ENCODE results near the gene PDE2A.

Gene PDE2A

GRCh38 chr11:72609045-72609444 lies 65.2 kb downstream of the PDE2A start:
- no peaks in the 10 kb centered on the region for H3K27me3 ChIP-seq (ENCODE audit: insufficient read depth, insufficient read length)
- no peaks in the 10 kb centered on the region for H3K9me3 ChIP-seq (ENCODE audit: insufficient read depth, low read length)
- H3K4me1 ChIP-seq (ENCODE audit: insufficient read depth, insufficient read length): no peaks in the 10 kb centered on the region
- no peak for DNase-seq (ENCODE audit: low read depth, low spot score)
- no peaks in the 10 kb centered on the region for H3K36me3 ChIP-seq (ENCODE audit: insufficient read depth, insufficient read length, low read length)
- H3K9ac ChIP-seq (ENCODE audit: insufficient read length, low read depth): no peak overlapping the region
- TF ChIP-seq ZNF274 (IDR thresholded peaks at IDR 0.05; ENCODE audit: low read depth, low read length) (no peak), YY1 (IDR thresholded peaks at IDR 0.05; ENCODE audit: insufficient read depth, insufficient read length) (no peak), SUZ12 (IDR thresholded peaks at IDR 0.05; ENCODE audit: extremely low read depth, insufficient read depth, insufficient read length) (no peak)
- no peak overlapping the region for H3K4me3 ChIP-seq (ENCODE audit: insufficient read length, low read depth)

DNA sequence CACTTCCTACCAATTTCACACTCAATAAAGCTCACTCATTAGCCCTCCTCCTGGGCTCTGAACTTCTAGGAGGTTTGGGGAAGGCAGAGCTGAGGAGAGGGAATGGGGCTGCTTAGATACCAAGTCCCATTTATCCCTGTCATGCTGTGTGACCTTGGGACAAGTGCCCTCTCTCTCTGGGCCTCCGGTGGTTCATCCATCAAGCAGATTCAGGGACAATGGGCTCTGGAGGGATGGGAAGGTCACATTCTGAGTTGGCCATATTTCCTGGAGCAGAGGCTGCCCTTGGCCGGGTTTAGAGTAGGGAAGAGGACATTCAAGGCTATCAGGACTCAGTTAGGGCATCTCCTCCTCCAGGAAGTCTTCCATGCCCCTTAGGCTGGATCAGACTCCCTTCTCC lies 66.7 kb downstream of the PDE2A start:
- Histone ChIP-seq H3K4me1 (ENCODE audit: insufficient read depth, insufficient read length) (peaks cover 2% of the 10 kb centered on the region), H3K4me3 (ENCODE audit: insufficient read length, low read depth) (no peak overlapping the region), H3K36me3 (ENCODE audit: insufficient read depth, insufficient read length, low read length) (no peaks in the 10 kb centered on the region), H3K9me3 (ENCODE audit: insufficient read depth, low read length) (no peaks in the 10 kb centered on the region), H3K27me3 (ENCODE audit: insufficient read depth, insufficient read length) (no peaks in the 10 kb centered on the region), H3K9ac (ENCODE audit: insufficient read length, low read depth) (no peak overlapping the region)
- DNase-seq (ENCODE audit: low read depth, low spot score): no peak
- no peak for TF ChIP-seq ZNF274 (IDR thresholded peaks at IDR 0.05; ENCODE audit: low read depth, low read length)
- TF ChIP-seq SUZ12 (IDR thresholded peaks at IDR 0.05; ENCODE audit: extremely low read depth, insufficient read depth, insufficient read length): no peak
- no peak for TF ChIP-seq YY1 (IDR thresholded peaks at IDR 0.05; ENCODE audit: insufficient read depth, insufficient read length)

- peaks cover 5% of the 10 kb centered on the region for H3K4me1 ChIP-seq (ENCODE audit: insufficient read depth, insufficient read length)
- no peaks in the 10 kb centered on the region for H3K27me3 ChIP-seq (ENCODE audit: insufficient read depth, insufficient read length)
- H3K9ac ChIP-seq (ENCODE audit: insufficient read length, low read depth): no peak overlapping the region
- H3K9me3 ChIP-seq (ENCODE audit: insufficient read depth, low read length): no peaks in the 10 kb centered on the region
- no peak overlapping the region for H3K4me3 ChIP-seq (ENCODE audit: insufficient read length, low read depth)
- H3K36me3 ChIP-seq (ENCODE audit: insufficient read depth, insufficient read length, low read length): no peaks in the 10 kb centered on the region
- TF ChIP-seq SUZ12 (IDR thresholded peaks at IDR 0.05; ENCODE audit: extremely low read depth, insufficient read depth, insufficient read length) (no peak), YY1 (IDR thresholded peaks at IDR 0.05; ENCODE audit: insufficient read depth, insufficient read length) (no peak), ZNF274 (IDR thresholded peaks at IDR 0.05; ENCODE audit: low read depth, low read length) (no peak)
- DNase-seq (ENCODE audit: low read depth, low spot score): no peak
Observed at GRCh38 chr11:72606748-72607468, 67.3 kb downstream of the PDE2A start.

DNA sequence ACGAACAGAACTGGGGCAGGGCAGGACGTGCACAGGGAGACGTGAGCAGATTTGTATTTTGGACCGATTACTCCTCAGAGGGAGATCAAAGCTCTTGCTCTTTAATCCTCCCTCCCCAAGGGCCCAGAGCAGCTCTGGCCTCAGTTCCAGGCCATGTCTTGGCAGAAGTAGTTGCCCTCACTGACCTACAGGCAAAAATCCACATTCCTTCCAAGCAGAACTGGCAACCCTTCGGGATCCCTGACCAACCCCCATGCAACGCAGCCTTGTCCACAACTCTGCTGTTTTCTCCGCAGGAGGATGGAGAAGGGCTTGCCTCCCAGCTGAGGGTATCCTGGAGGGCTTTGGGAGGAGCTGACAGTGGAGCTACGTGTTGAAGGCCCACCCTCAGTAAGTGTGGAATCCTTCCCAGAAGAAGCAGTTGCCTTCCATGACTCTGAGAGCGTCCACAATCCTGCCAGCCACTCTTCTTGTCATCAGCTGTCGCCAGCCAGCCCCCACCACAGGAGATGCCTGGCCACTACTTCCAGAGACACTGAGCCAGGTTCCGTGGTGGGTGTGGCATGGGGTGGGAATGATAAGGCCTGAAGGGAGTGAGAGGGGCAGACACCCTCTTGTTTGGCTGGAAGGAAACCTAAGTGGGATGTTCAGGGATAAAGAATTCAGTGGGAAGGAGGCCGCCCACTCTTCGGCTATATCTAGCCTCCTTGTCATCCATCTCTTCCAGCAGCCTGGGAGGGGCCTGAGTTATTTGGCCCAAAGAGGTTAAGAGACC lies 68.1 kb downstream of the PDE2A start:
- no peaks in the 10 kb centered on the region for H3K9me3 ChIP-seq (ENCODE audit: insufficient read depth, low read length)
- DNase-seq (ENCODE audit: low read depth, low spot score): no peak
- H3K27me3 ChIP-seq (ENCODE audit: insufficient read depth, insufficient read length): no peaks in the 10 kb centered on the region
- H3K4me1 ChIP-seq (ENCODE audit: insufficient read depth, insufficient read length): peaks cover 6% of the 10 kb centered on the region
- H3K36me3 ChIP-seq (ENCODE audit: insufficient read depth, insufficient read length, low read length): no peaks in the 10 kb centered on the region
- peak overlapping the region; percentile 16 for H3K9ac ChIP-seq (ENCODE audit: insufficient read length, low read depth)
- H3K4me3 ChIP-seq (ENCODE audit: insufficient read length, low read depth): no peak overlapping the region
- TF ChIP-seq ZNF274 (IDR thresholded peaks at IDR 0.05; ENCODE audit: low read depth, low read length) (no peak), SUZ12 (IDR thresholded peaks at IDR 0.05; ENCODE audit: extremely low read depth, insufficient read depth, insufficient read length) (no peak), YY1 (IDR thresholded peaks at IDR 0.05; ENCODE audit: insufficient read depth, insufficient read length) (no peak)

DNA sequence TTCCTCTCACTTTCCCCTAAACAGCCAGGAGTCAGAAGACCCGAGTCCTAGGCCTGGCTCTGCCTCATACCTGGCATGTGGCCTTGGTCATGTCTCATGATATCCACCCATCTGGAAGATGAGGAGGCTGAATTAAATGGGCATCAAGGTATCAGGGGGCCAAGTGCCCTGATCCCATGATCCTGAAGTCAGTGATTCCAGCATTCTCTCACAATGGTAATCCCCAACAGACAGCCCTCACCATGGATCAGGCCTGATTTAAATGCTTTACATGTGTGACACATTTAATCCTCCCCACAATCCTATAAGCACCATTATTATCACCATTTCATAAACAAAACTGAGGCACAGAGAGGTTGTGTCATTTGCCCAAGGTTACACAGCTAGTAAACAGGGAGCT lies 70.0 kb downstream of the PDE2A start:
- Histone ChIP-seq H3K4me3 (ENCODE audit: insufficient read length, low read depth) (no peak overlapping the region), H3K4me1 (ENCODE audit: insufficient read depth, insufficient read length) (peaks cover 13% of the 10 kb centered on the region), H3K36me3 (ENCODE audit: insufficient read depth, insufficient read length, low read length) (no peaks in the 10 kb centered on the region), H3K27me3 (ENCODE audit: insufficient read depth, insufficient read length) (no peaks in the 10 kb centered on the region), H3K9me3 (ENCODE audit: insufficient read depth, low read length) (no peaks in the 10 kb centered on the region), H3K9ac (ENCODE audit: insufficient read length, low read depth) (no peak overlapping the region)
- TF ChIP-seq ZNF274 (IDR thresholded peaks at IDR 0.05; ENCODE audit: low read depth, low read length) (no peak), SUZ12 (IDR thresholded peaks at IDR 0.05; ENCODE audit: extremely low read depth, insufficient read depth, insufficient read length) (no peak), YY1 (IDR thresholded peaks at IDR 0.05; ENCODE audit: insufficient read depth, insufficient read length) (no peak)
- DNase-seq (ENCODE audit: low read depth, low spot score): no peak

- Histone ChIP-seq H3K27me3 (ENCODE audit: insufficient read depth, insufficient read length) (no peaks in the 10 kb centered on the region), H3K9me3 (ENCODE audit: insufficient read depth, low read length) (no peaks in the 10 kb centered on the region), H3K4me1 (ENCODE audit: insufficient read depth, insufficient read length) (peaks cover 15% of the 10 kb centered on the region), H3K4me3 (ENCODE audit: insufficient read length, low read depth) (no peak overlapping the region), H3K36me3 (ENCODE audit: insufficient read depth, insufficient read length, low read length) (no peaks in the 10 kb centered on the region), H3K9ac (ENCODE audit: insufficient read length, low read depth) (no peak overlapping the region)
- no peak for DNase-seq (ENCODE audit: low read depth, low spot score)
- TF ChIP-seq SUZ12 (IDR thresholded peaks at IDR 0.05; ENCODE audit: extremely low read depth, insufficient read depth, insufficient read length): no peak
- TF ChIP-seq YY1 (IDR thresholded peaks at IDR 0.05; ENCODE audit: insufficient read depth, insufficient read length): no peak
- TF ChIP-seq ZNF274 (IDR thresholded peaks at IDR 0.05; ENCODE audit: low read depth, low read length): no peak
Observed at GRCh38 chr11:72602250-72602904, 71.8 kb downstream of the PDE2A start.

- TF ChIP-seq SUZ12 (IDR thresholded peaks at IDR 0.05; ENCODE audit: extremely low read depth, insufficient read depth, insufficient read length): no peak
- no peak for TF ChIP-seq ZNF274 (IDR thresholded peaks at IDR 0.05; ENCODE audit: low read depth, low read length)
- TF ChIP-seq YY1 (IDR thresholded peaks at IDR 0.05; ENCODE audit: insufficient read depth, insufficient read length): no peak
Observed at GRCh38 chr11:72600557-72600956, 73.7 kb downstream of the PDE2A start.

More at GRCh38 chr11:72600557-72600956, 73.7 kb downstream of the PDE2A start:
- H3K27me3 ChIP-seq (ENCODE audit: insufficient read depth, insufficient read length): no peaks in the 10 kb centered on the region
- H3K4me1 ChIP-seq (ENCODE audit: insufficient read depth, insufficient read length): peaks cover 18% of the 10 kb centered on the region
- DNase-seq (ENCODE audit: low read depth, low spot score): no peak
- H3K9me3 ChIP-seq (ENCODE audit: insufficient read depth, low read length): no peaks in the 10 kb centered on the region
- peak overlapping the region; percentile 21 for H3K9ac ChIP-seq (ENCODE audit: insufficient read length, low read depth)
- H3K4me3 ChIP-seq (ENCODE audit: insufficient read length, low read depth): no peak overlapping the region
- no peaks in the 10 kb centered on the region for H3K36me3 ChIP-seq (ENCODE audit: insufficient read depth, insufficient read length, low read length)

Measured in NT2/D1 (cell line).